Thymus (tissue), 11 donors: ENCODE results near the gene MOV10L1. TPM values are rescaled to one million over a fixed set of nuclear protein-coding genes. Genes with fewer than 3 reads are reported as not detected.

Experiments used
- DNase-seq, 9 donors: peaks; one replicate each; pipeline ENCODE4 v3.0.0-alpha.2; 2013; ENCODE audit warnings: low spot score in 9 of 9, low read depth in 6 of 9, missing footprints in 1 of 9
- H3K27ac ChIP-seq, 2 donors: one replicate each; pipeline ENCODE4 v1.5.1; 2013; ENCODE audit warnings: control low read depth in 1 of 2, low read depth in 1 of 2, low read length in 1 of 2, mild to moderate bottlenecking in 1 of 2, moderate library complexity in 1 of 2
- H3K27me3 ChIP-seq, 2 donors: one replicate each; pipeline ENCODE4 v1.5.1; 2013; ENCODE audit warnings: low read length in 1 of 2; ENCODE audit not compliant: control insufficient read depth in 2 of 2, insufficient read depth in 1 of 2
- H3K36me3 ChIP-seq, 2 donors: one replicate each; pipeline ENCODE4 v1.5.1; 2013; ENCODE audit warnings: low read length in 1 of 2, mild to moderate bottlenecking in 1 of 2, moderate library complexity in 1 of 2; ENCODE audit not compliant: control insufficient read depth in 2 of 2, insufficient read depth in 2 of 2
- H3K4me1 ChIP-seq, 2 donors: one replicate each; pipeline ENCODE4 v1.5.1; 2013; ENCODE audit warnings: low read length in 2 of 2; ENCODE audit not compliant: control insufficient read depth in 2 of 2, insufficient read depth in 2 of 2
- H3K4me3 ChIP-seq, 2 donors: one replicate each; pipeline ENCODE4 v1.5.1; 2013; ENCODE audit warnings: low read length in 2 of 2, control low read depth in 1 of 2, mild to moderate bottlenecking in 1 of 2
- H3K9me3 ChIP-seq, 2 donors: one replicate each; pipeline ENCODE4 v1.5.1; 2013; ENCODE audit warnings: low read length in 1 of 2, mild to moderate bottlenecking in 1 of 2; ENCODE audit not compliant: control insufficient read depth in 2 of 2, insufficient read depth in 1 of 2
- WGBS: extraction: QIAGEN DNeasy Blood & Tissue Kit; methylation state at CpG from one replicate; pipeline ENCODE4 v1.1.7; 2013; 5-methylcytosine and 5-hydroxymethylcytosine counted together
- polyA plus RNA-seq: library from polyadenylated mRNA; stranded (reverse); fragments of 200-250 nt; gene quantifications from one replicate; pipeline ENCODE4 v1.2.3, GENCODE V29; 2013
- total RNA-seq: library from RNA; stranded (reverse); fragments of 120-200 nt; gene quantifications from one replicate; pipeline ENCODE4 v1.2.4, GENCODE V29; 2013
- donor health status: healthy.

MOV10L1 gene
- total and polyA plus RNA-seq, 2 donors, result 0.14 to 0.32 TPM

DNA sequence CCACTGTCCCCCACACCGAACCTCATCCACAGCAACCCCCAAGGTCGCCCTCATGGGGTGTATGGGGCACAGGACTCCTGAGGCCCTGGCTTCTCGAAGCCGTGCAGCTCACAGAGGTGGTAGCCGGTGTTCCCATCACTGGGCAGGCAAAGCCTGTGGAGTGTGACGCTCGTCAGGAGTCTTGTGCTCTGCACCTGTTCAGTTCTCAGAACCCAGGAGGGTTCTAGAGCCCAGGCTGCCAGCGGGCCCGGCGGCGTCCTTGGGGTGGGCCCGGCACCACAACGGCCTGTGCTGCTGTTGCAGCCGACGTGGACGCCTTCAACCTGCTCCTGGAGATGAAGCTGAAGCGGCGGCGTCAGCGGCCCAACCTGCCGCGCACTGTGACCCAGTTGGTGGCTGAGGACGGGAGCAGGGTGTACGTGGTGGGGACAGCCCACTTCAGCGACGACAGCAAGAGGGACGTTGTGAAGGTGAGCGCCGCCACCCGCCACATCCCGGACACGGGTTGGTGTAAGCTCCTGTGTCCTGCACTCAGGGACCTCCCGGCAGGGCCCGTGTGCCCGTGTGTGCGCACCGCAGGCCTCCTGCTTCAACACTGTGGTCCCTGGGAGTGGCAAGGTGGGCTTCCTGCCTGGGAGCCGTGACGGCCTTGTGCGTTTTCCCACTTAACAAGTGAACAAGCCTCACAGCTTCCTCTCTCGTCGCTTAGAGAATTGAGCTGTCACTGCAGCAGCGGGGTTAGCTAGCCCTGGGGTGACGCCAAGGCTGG lies 104.4 kb downstream of the MOV10L1 start:
- Histone ChIP-seq H3K36me3 (peaks cover 49 to 61% of the 10 kb centered on the region in 2 donors), H3K4me3 (no peak overlapping the region), H3K27ac (no peak overlapping the region), H3K27me3 (no peaks in the 10 kb centered on the region), H3K4me1 (peaks cover 36 to 53% of the 10 kb centered on the region in 2 donors), H3K9me3 (peaks cover 0 to 7% of the 10 kb centered on the region in 2 donors)
- no peak for DNase-seq
- 97% methylated on average over 44 of the region's 44 CpGs for WGBS

DNA sequence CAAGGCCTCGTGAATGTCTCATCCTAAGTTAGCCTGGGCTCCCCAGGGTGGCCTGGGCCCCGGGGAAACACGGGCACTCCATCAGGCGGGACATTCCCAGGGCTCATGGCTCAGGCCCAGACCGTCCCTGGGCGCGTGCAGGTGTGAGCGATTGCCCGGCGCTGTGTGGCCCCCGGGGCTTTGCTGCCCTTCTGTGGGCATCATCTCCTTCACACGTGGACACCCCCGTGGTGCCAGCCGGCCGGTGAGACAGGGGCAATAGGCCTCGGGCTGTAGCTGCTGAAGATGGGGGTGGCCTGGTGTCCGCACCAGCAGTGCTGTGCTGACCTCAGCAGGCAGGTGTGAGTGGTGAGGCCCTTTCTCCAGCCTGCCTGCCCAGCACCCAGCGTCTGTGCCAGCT lies 106.5 kb downstream of the MOV10L1 start:
- WGBS, result 94% methylated on average over 18 of the region's 18 CpGs
- H3K27me3 ChIP-seq, result no peaks in the 10 kb centered on the region
- no peak overlapping the region for H3K4me3 ChIP-seq
- H3K4me1 ChIP-seq, result peaks cover 31 to 41% of the 10 kb centered on the region in 2 donors
- peaks cover 51 to 61% of the 10 kb centered on the region in 2 donors for H3K36me3 ChIP-seq
- DNase-seq, result no peak
- peaks cover 0 to 4% of the 10 kb centered on the region in 2 donors for H3K9me3 ChIP-seq
- H3K27ac ChIP-seq, result no peak overlapping the region

GRCh38 chr22:50197000-50197800 lies 107.4 kb downstream of the MOV10L1 start:
- 92% methylated on average over 23 of the region's 23 CpGs for WGBS
- H3K27me3 ChIP-seq, result peaks cover 0 to 3% of the 10 kb centered on the region in 2 donors
- no peak overlapping the region for H3K27ac ChIP-seq
- peaks cover 51 to 61% of the 10 kb centered on the region in 2 donors for H3K36me3 ChIP-seq
- peaks cover 30 to 38% of the 10 kb centered on the region in 2 donors for H3K4me1 ChIP-seq
- no peak for DNase-seq
- no peak overlapping the region for H3K4me3 ChIP-seq
- no peaks in the 10 kb centered on the region for H3K9me3 ChIP-seq

- Histone ChIP-seq H3K36me3 (peaks cover 51 to 58% of the 10 kb centered on the region in 2 donors), H3K4me1 (peaks cover 24 to 32% of the 10 kb centered on the region in 2 donors)
- 96% methylated on average over 61 of the region's 61 CpGs for WGBS
Observed at GRCh38 chr22:50197856-50198623, 108.2 kb downstream of the MOV10L1 start.

GRCh38 chr22:50198624-50199017 lies 108.8 kb downstream of the MOV10L1 start:
- DNase-seq, result no peak
- Histone ChIP-seq H3K36me3 (peaks cover 52 to 60% of the 10 kb centered on the region in 2 donors), H3K9me3 (no peaks in the 10 kb centered on the region), H3K4me1 (peaks cover 19 to 26% of the 10 kb centered on the region in 2 donors), H3K27me3 (peaks cover 0 to 3% of the 10 kb centered on the region in 2 donors), H3K4me3 (no peak overlapping the region), H3K27ac (no peak overlapping the region)
- 97% methylated on average over 16 of the region's 16 CpGs for WGBS

More at GRCh38 chr22:50197856-50198623, 108.2 kb downstream of the MOV10L1 start:
- DNase-seq, result no peak
- no peak overlapping the region for H3K4me3 ChIP-seq
- peaks cover 0 to 3% of the 10 kb centered on the region in 2 donors for H3K27me3 ChIP-seq
- H3K9me3 ChIP-seq, result no peaks in the 10 kb centered on the region
- no peak overlapping the region for H3K27ac ChIP-seq

GRCh38 chr22:50199251-50199721 lies 109.5 kb downstream of the MOV10L1 start:
- Histone ChIP-seq H3K4me3 (no peak overlapping the region), H3K9me3 (no peaks in the 10 kb centered on the region), H3K27ac (no peak overlapping the region), H3K4me1 (peaks cover 19 to 22% of the 10 kb centered on the region in 2 donors), H3K27me3 (peaks cover 0 to 3% of the 10 kb centered on the region in 2 donors), H3K36me3 (peaks cover 49 to 53% of the 10 kb centered on the region in 2 donors)
- DNase-seq, result no peak
- 96% methylated on average over 18 of the region's 18 CpGs for WGBS

- peaks cover 17 to 19% of the 10 kb centered on the region in 2 donors for H3K4me1 ChIP-seq
- H3K9me3 ChIP-seq, result no peaks in the 10 kb centered on the region
- H3K36me3 ChIP-seq, result peaks cover 44 to 46% of the 10 kb centered on the region in 2 donors
- WGBS, result 9% methylated on average over 34 of the region's 34 CpGs
- H3K27ac ChIP-seq, result peak overlapping the region; percentile 51 to 77
- H3K4me3 ChIP-seq, result peak overlapping the region; percentile 52 to 87
- peak in 1 of 9 donors; percentile 43 for DNase-seq
- H3K27me3 ChIP-seq, result peaks cover 0 to 3% of the 10 kb centered on the region in 2 donors
Observed at GRCh38 chr22:50199829-50200460, 110.1 kb downstream of the MOV10L1 start.

- peak within 1 kb of the TSS; percentile 52 to 87 for H3K4me3 ChIP-seq
- WGBS, result under 1% methylated on average over 105 of the region's 105 CpGs
- no peaks in the 10 kb centered on the region for H3K9me3 ChIP-seq
- H3K4me1 ChIP-seq, result peaks cover 16 to 19% of the 10 kb centered on the region in 2 donors
- peaks cover 40% of the 10 kb centered on the region in 2 donors for H3K36me3 ChIP-seq
- H3K27ac ChIP-seq, result peak within 1 kb of the TSS; percentile 51 to 77
- H3K27me3 ChIP-seq, result peaks cover 0 to 3% of the 10 kb centered on the region in 2 donors
- DNase-seq, result peak in 8 of 9 donors; percentile 63 to 93 (median 84)
Observed at GRCh38 chr22:50200461-50201190, 110.8 kb downstream of the MOV10L1 start, which contains the start of gene SELENOO. TSS of gene SELENOO (plus strand) at chr22:50201011. CDS start at chr22:50201037, 26 bp downstream.
